Neural progenitor cell (in vitro differentiated cells): ENCODE results near the gene GALP. TPM values are rescaled to one million over a fixed set of nuclear protein-coding genes. Genes with fewer than 3 reads are reported as not detected.
"Not testable (repeated sequence)": the region's sequence is repeated elsewhere in the genome, so short reads cannot be mapped to it uniquely, and the experiment has no call there.

Experiments
- DNase-seq: peaks from one replicate; pipeline ENCODE4 v3.0.0-alpha.2; 2016; ENCODE audit warnings: low spot score
- H2AFZ ChIP-seq: fragments of 200-600 bp; sonication (generic); replicated peaks from 2 replicates; pipeline ENCODE4 v1.6.1; 2016; ENCODE audit warnings: antibody characterized with exemption
- H3F3A ChIP-seq: fragments of 200-600 bp; sonication (generic); 2 replicates; pipeline ENCODE4 v1.6.1; 2016; ENCODE audit warnings: antibody characterized with exemption, low read depth
- H3K27ac ChIP-seq: fragments of 200-600 bp; sonication (generic); 2 replicates; pipeline ENCODE4 v1.5.1; 2016; ENCODE audit warnings: mild to moderate bottlenecking
- H3K27me3 ChIP-seq: fragments of 200-600 bp; sonication (generic); 2 replicates; pipeline ENCODE4 v1.6.1; 2016; ENCODE audit warnings: mild to moderate bottlenecking, moderate library complexity
- H3K36me3 ChIP-seq: fragments of 200-600 bp; sonication (generic); 2 replicates; pipeline ENCODE4 v1.5.1; 2016
- H3K4me1 ChIP-seq: fragments of 200-600 bp; sonication (generic); 2 replicates; pipeline ENCODE4 v1.6.1; 2016; ENCODE audit warnings: mixed run types
- H3K4me2 ChIP-seq: fragments of 200-600 bp; sonication (generic); 2 replicates; pipeline ENCODE4 v1.6.1; 2016
- H3K4me3 ChIP-seq: fragments of 200-600 bp; sonication (generic); 2 replicates; pipeline ENCODE4 v1.5.1; 2016
- H3K79me2 ChIP-seq: fragments of 200-600 bp; sonication (generic); 2 replicates; pipeline ENCODE4 v1.6.1; 2016; ENCODE audit warnings: low read depth
- H3K9ac ChIP-seq: fragments of 200-600 bp; sonication (generic); 2 replicates; pipeline ENCODE4 v1.6.1; 2016
- H3K9me3 ChIP-seq: fragments of 200-600 bp; sonication (generic); 2 replicates; pipeline ENCODE4 v1.5.1; 2016; ENCODE audit warnings: low read depth
- H4K20me1 ChIP-seq: fragments of 200-600 bp; sonication (generic); 2 replicates; pipeline ENCODE4 v1.6.1; 2016; ENCODE audit warnings: low read depth
- H3K27ac Mint-ChIP-seq: 3 replicates; pipeline ENCODE4 v1.8.0; 2021; ENCODE audit warnings: mixed read lengths
- H3K27me3 Mint-ChIP-seq: 2 replicates; pipeline ENCODE4 v1.8.0; 2022; ENCODE audit warnings: low read depth, mild to moderate bottlenecking, inconsistent platforms, moderate library complexity, mixed read lengths; ENCODE audit not compliant: insufficient read depth
- H3K36me3 Mint-ChIP-seq: 3 replicates; pipeline ENCODE4 v1.8.0; 2021; ENCODE audit warnings: mixed read lengths
- H3K4me1 Mint-ChIP-seq: 3 replicates; pipeline ENCODE4 v1.8.0; 2021; ENCODE audit warnings: mixed read lengths
- H3K4me3 Mint-ChIP-seq: 3 replicates; pipeline ENCODE4 v1.8.0; 2021; ENCODE audit warnings: mild to moderate bottlenecking, moderate library complexity, mixed read lengths
- H3K9me3 Mint-ChIP-seq: 3 replicates; pipeline ENCODE4 v1.8.0; 2020; ENCODE audit warnings: mixed read lengths
- EZH2 ChIP-seq: fragments of 200-600 bp; sonication (generic); IDR thresholded peaks from 2 replicates; pipeline ENCODE4 v1.6.1; 2017; ENCODE audit warnings: antibody characterized with exemption, mild to moderate bottlenecking, moderate library complexity
- EZH2phosphoT487 ChIP-seq: fragments of 200-600 bp; sonication (generic); IDR thresholded peaks from 2 replicates; pipeline ENCODE4 v1.6.1; 2017; ENCODE audit warnings: antibody characterized with exemption
- total RNA-seq: library from RNA; depleted of rRNA; stranded (reverse); fragments of >200 nt; gene quantifications from 2 replicates; pipeline ENCODE4 v1.2.3, GENCODE V29; 2015; ENCODE audit warnings: low replicate concordance
- TF ChIP-seq, protein P1 (sequence below): fragments of 200-600 bp; sonication (generic); IDR thresholded peaks from 2 replicates; pipeline ENCODE4 v1.5.1; 2017; ENCODE audit warnings: antibody characterized with exemption, mild to moderate bottlenecking

The GALP gene
- total RNA-seq, 1 donor from 2014 or later = 0.71 TPM

DNA sequence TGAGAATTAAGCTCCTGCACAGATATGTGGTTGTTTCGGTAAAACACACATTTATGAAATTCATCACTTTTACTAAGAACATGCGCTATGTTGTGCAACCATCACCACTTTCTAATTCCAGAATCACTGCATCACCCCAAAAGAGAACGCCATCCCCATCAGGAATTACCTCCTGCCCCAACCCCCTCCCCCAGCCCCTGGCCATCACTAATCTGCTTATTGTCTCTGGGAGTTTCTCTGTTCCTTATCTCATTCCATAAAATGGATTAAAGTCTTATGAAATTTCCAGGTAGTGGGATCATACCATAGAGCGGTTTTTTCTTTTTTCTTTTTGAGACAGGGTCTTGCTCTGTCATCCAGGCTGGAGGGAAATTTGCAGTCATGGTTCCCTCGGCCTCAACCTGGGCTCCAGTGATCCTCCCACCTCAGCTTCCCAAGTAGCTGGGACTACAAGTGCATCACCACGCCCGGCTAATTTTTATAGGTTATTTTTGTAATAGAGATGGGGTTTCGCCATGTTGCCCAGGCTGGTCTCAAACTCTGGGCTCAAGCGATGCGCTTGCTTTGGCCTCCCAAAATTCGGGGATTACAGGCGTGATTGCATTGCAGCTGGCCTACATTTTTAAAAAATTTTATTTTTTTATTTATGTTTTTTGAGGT lies 18.3 kb downstream of the GALP start:
- Histone ChIP-seq H4K20me1 (no peaks in the 10 kb centered on the region), H3K36me3 (no peaks in the 10 kb centered on the region), H3K79me2 (no peaks in the 10 kb centered on the region), H3K27me3 (no peaks in the 10 kb centered on the region), H3K9me3 (no peaks in the 10 kb centered on the region), H3K4me3 (no peak overlapping the region), H3K9ac (no peak overlapping the region), H3K27ac (no peak overlapping the region), H3K4me1 (no peaks in the 10 kb centered on the region), H2AFZ (no peak overlapping the region), H3F3A (no peaks in the 10 kb centered on the region), H3K4me2 (no peak overlapping the region)
- peaks cover 3% of the 10 kb centered on the region for H3K9me3 Mint-ChIP-seq
- H3K4me1 Mint-ChIP-seq = no peaks in the 10 kb centered on the region
- no peak overlapping the region for H3K27ac Mint-ChIP-seq
- no peaks in the 10 kb centered on the region for H3K36me3 Mint-ChIP-seq
- H3K4me3 Mint-ChIP-seq = no peak overlapping the region
- TF ChIP-seq, protein P1, sequence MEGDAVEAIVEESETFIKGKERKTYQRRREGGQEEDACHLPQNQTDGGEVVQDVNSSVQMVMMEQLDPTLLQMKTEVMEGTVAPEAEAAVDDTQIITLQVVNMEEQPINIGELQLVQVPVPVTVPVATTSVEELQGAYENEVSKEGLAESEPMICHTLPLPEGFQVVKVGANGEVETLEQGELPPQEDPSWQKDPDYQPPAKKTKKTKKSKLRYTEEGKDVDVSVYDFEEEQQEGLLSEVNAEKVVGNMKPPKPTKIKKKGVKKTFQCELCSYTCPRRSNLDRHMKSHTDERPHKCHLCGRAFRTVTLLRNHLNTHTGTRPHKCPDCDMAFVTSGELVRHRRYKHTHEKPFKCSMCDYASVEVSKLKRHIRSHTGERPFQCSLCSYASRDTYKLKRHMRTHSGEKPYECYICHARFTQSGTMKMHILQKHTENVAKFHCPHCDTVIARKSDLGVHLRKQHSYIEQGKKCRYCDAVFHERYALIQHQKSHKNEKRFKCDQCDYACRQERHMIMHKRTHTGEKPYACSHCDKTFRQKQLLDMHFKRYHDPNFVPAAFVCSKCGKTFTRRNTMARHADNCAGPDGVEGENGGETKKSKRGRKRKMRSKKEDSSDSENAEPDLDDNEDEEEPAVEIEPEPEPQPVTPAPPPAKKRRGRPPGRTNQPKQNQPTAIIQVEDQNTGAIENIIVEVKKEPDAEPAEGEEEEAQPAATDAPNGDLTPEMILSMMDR = no peak
- TF ChIP-seq EZH2phosphoT487 (no peak), EZH2 (no peak)
- H3K27me3 Mint-ChIP-seq = peaks cover 12% of the 10 kb centered on the region
- no peak for DNase-seq

- H4K20me1 ChIP-seq = not testable (repeated sequence)
Observed at GRCh38 chr19:56197646-56198045, 21.8 kb downstream of the GALP start, which contains the start of gene ZSCAN5B. Gene ZSCAN5B, minus strand, starts transcription at chr19:56197783. Its CDS starts 4,731 bp downstream, at chr19:56193052.

DNA sequence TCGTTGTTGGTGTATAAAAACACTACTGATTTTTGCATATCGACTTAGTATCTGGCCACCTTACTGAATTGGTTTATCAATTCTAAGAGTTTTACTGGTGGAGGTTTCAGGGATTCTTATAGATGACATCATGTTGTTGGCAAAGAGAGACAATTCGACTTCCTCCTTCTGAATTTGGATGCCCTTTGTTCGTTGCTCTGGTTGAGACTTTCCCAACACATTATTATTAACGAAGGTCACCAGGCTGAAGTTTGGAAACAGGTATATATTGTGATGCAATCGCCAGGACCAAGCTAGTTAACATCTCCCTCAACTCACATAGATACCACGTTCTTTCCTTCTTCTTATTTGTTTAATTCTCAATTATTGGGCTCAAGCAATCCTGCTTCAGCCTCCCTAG lies 23.9 kb downstream of the GALP start:
- Histone ChIP-seq H3K79me2 (no peaks in the 10 kb centered on the region), H4K20me1 (no peaks in the 10 kb centered on the region), H3K9ac (no peak overlapping the region), H3K27ac (no peak overlapping the region), H3K4me1 (no peaks in the 10 kb centered on the region), H3K4me3 (no peak overlapping the region), H3F3A (no peaks in the 10 kb centered on the region), H2AFZ (no peak overlapping the region), H3K4me2 (no peak overlapping the region), H3K36me3 (no peaks in the 10 kb centered on the region), H3K9me3 (no peaks in the 10 kb centered on the region), H3K27me3 (no peaks in the 10 kb centered on the region)
- Mint-ChIP-seq H3K4me1 (no peaks in the 10 kb centered on the region), H3K9me3 (peaks cover 3% of the 10 kb centered on the region), H3K4me3 (no peak overlapping the region), H3K27ac (no peak overlapping the region), H3K36me3 (no peaks in the 10 kb centered on the region), H3K27me3 (peaks cover 8% of the 10 kb centered on the region)
- DNase-seq = no peak
- no peak for TF ChIP-seq EZH2phosphoT487
- no peak for TF ChIP-seq EZH2
- TF ChIP-seq, protein P1 = no peak

More at GRCh38 chr19:56197646-56198045, 21.8 kb downstream of the GALP start, which contains the start of gene ZSCAN5B:
- not testable (repeated sequence) for H3K4me3 Mint-ChIP-seq, H3F3A ChIP-seq, H3K4me3 ChIP-seq, H3K27ac ChIP-seq, H3K27me3 ChIP-seq, H2AFZ ChIP-seq, H3K4me1 ChIP-seq, H3K9me3 ChIP-seq, H3K36me3 Mint-ChIP-seq, H3K79me2 ChIP-seq, H3K27me3 Mint-ChIP-seq, H3K4me2 ChIP-seq, H3K9ac ChIP-seq, H3K4me1 Mint-ChIP-seq, DNase-seq, H3K36me3 ChIP-seq, H3K9me3 Mint-ChIP-seq, H3K27ac Mint-ChIP-seq

DNA sequence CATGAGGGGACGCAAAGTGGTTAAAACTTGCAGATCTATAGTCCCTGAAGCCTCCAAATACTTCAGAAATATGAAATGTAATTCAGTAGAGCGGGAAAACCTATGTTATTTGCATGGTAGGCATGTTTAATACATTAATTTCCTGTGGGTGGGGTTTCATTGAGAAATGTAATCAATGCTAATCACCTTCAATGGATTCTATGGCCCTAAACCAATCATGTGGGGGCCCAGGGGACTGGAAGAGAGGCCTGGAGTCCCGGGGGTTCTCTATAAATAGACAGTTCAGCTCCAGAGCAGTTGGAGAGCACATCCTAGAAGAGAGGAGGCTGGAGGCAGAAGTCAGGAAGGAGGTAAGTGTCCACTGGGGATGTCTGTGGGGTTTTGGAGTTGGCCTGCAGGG lies 26.2 kb downstream of the GALP start, which contains the start of gene ZSCAN5C:
Gene ZSCAN5C (plus strand): TSS at position 301 of the 400 bp plus-strand sequence. CDS start 3,641 bp downstream, outside the sequence.
- no peak within 1 kb of the TSS for H2AFZ ChIP-seq
- H3K4me3 ChIP-seq = no peak within 1 kb of the TSS
- no peaks in the 10 kb centered on the region for H3K4me1 ChIP-seq
- TF ChIP-seq EZH2phosphoT487 (no peak), EZH2 (no peak)
- TF ChIP-seq, protein P1 = no peak
- no peak within 1 kb of the TSS for H3K4me2 ChIP-seq
- H3K27ac Mint-ChIP-seq = no peak within 1 kb of the TSS
- no peak for DNase-seq
- no peak within 1 kb of the TSS for H3K4me3 Mint-ChIP-seq
- no peak within 1 kb of the TSS for H3K27ac ChIP-seq
- no peaks in the 10 kb centered on the region for H3K79me2 ChIP-seq
- H3F3A ChIP-seq = no peaks in the 10 kb centered on the region
- H3K27me3 Mint-ChIP-seq = peaks cover 5% of the 10 kb centered on the region
- no peaks in the 10 kb centered on the region for H4K20me1 ChIP-seq
- H3K9ac ChIP-seq = no peak within 1 kb of the TSS
- no peaks in the 10 kb centered on the region for H3K9me3 ChIP-seq
- no peaks in the 10 kb centered on the region for H3K36me3 Mint-ChIP-seq
- no peaks in the 10 kb centered on the region for H3K4me1 Mint-ChIP-seq
- peaks cover 3% of the 10 kb centered on the region for H3K9me3 Mint-ChIP-seq
- no peaks in the 10 kb centered on the region for H3K27me3 ChIP-seq
- no peaks in the 10 kb centered on the region for H3K36me3 ChIP-seq
